EH (cell line): ENCODE results near the gene ADSL.

Experiments
- DNase-seq: peaks from one replicate; pipeline ENCODE4 v3.0.0-alpha.2; 2015; ENCODE audit warnings: low read depth

Gene ADSL

GRCh38 chr22:40418366-40419201 is 72.3 kb downstream of the ADSL start:
- DNase-seq = no peak

GRCh38 chr22:40419718-40420117 is 73.4 kb downstream of the ADSL start:
- no peak for DNase-seq

GRCh38 chr22:40420341-40421081 is 74.2 kb downstream of the ADSL start:
- no peak for DNase-seq

GRCh38 chr22:40421082-40421350 is 74.7 kb downstream of the ADSL start:
- DNase-seq = no peak

- no peak for DNase-seq
Observed at GRCh38 chr22:40421941-40422340, 75.6 kb downstream of the ADSL start.

- no peak for DNase-seq
Observed at GRCh38 chr22:40422558-40423309, 76.4 kb downstream of the ADSL start.

GRCh38 chr22:40423310-40423688 is 77.0 kb downstream of the ADSL start:
- no peak for DNase-seq

GRCh38 chr22:40423882-40424640 is 77.8 kb downstream of the ADSL start:
- DNase-seq = no peak

- no peak for DNase-seq
Observed at GRCh38 chr22:40425082-40425481, 78.8 kb downstream of the ADSL start.

- no peak for DNase-seq
Observed at GRCh38 chr22:40426594-40427333, 80.5 kb downstream of the ADSL start.

GRCh38 chr22:40428796-40429195 is 82.5 kb downstream of the ADSL start:
- DNase-seq = no peak

- DNase-seq = no peak
Observed at GRCh38 chr22:40429481-40429880, 83.2 kb downstream of the ADSL start.

- no peak for DNase-seq
Observed at GRCh38 chr22:40430991-40431390, 84.7 kb downstream of the ADSL start.

GRCh38 chr22:40432157-40432556 is 85.9 kb downstream of the ADSL start:
- DNase-seq = no peak

- no peak for DNase-seq
Observed at GRCh38 chr22:40432625-40433024, 86.3 kb downstream of the ADSL start.

- DNase-seq = no peak
Observed at GRCh38 chr22:40433416-40434090, 87.3 kb downstream of the ADSL start.

- DNase-seq = peak; percentile 59
Observed at GRCh38 chr22:40434106-40434505, 87.8 kb downstream of the ADSL start.

GRCh38 chr22:40434745-40435144 is 88.4 kb downstream of the ADSL start:
- DNase-seq = no peak

GRCh38 chr22:40436505-40437431 is 90.5 kb downstream of the ADSL start:
- peak; percentile 55 for DNase-seq
